PC-9 (cell line): Measurements from ENCODE around the gene SLC38A2.

ENCODE experiments used
- CTCF ChIP-seq: fragments of 200-600 bp; sonication (generic); conservative IDR thresholded peaks from 2 replicates; pipeline ENCODE4 v1.6.1; 2017; ENCODE audit warnings: mixed run types, antibody characterized with exemption, mild to moderate bottlenecking, moderate library complexity
- EZH2 ChIP-seq: fragments of 200-600 bp; sonication (generic); IDR thresholded peaks from 2 replicates; pipeline ENCODE4 v1.8.0; 2017; ENCODE audit warnings: antibody characterized with exemption, low read depth

DNA sequence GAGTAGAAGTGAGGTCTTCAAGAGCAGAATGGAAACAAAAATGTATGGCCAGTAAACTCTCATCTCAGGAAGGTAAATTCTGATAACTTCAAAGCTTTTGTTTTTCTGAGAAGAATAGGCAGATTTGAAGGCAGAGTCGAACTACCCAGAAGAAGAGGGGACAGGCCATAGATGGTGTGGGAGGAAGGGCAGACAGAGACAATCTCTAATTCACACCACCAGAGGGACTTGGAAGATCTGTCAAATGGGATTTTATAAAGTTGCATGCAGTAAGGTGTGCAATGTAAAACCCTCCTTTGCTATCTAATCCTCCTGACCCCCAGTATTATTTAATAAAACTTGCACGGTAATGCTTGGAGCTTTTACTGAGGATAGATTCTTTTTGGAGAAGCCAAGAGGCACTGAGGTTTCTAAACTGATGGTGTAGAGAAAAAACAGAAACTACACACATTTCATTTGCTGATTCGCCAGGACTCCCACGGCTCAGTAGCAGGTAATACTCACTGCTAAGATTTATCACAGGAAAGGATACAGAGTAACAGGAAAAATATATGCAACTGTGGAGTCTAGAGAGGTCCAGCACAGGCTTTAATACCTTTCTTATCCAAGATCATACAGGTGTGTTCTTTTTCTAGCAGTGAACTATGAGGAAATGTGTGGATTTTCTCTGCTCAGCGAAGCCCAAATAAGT is 18.3 kb downstream of the SLC38A2 start:
- TF ChIP-seq CTCF: no peak
- TF ChIP-seq EZH2: no peak
